C4-2B (cell line): ENCODE results near the gene DUSP23.

ENCODE experiments used
- H3K27ac ChIP-seq: fragments of 450-650 bp; 2 replicates; pipeline ENCODE4 v1.5.1; 2017
- ZFX ChIP-seq: fragments of 450-650 bp; IDR thresholded peaks from 2 replicates; pipeline ENCODE4 v1.6.1; 2017
- TF ChIP-seq, protein P1 (sequence below): fragments of 450-650 bp; conservative IDR thresholded peaks from 2 replicates; pipeline ENCODE4 v1.5.1; 2017; ENCODE audit warnings: mild to moderate bottlenecking

Gene DUSP23

GRCh38 chr1:159821171-159821867 lies 40.6 kb downstream of the DUSP23 start:
- TF ChIP-seq, protein P1, sequence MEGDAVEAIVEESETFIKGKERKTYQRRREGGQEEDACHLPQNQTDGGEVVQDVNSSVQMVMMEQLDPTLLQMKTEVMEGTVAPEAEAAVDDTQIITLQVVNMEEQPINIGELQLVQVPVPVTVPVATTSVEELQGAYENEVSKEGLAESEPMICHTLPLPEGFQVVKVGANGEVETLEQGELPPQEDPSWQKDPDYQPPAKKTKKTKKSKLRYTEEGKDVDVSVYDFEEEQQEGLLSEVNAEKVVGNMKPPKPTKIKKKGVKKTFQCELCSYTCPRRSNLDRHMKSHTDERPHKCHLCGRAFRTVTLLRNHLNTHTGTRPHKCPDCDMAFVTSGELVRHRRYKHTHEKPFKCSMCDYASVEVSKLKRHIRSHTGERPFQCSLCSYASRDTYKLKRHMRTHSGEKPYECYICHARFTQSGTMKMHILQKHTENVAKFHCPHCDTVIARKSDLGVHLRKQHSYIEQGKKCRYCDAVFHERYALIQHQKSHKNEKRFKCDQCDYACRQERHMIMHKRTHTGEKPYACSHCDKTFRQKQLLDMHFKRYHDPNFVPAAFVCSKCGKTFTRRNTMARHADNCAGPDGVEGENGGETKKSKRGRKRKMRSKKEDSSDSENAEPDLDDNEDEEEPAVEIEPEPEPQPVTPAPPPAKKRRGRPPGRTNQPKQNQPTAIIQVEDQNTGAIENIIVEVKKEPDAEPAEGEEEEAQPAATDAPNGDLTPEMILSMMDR: no peak
- no peak for TF ChIP-seq ZFX
- no peak overlapping the region for H3K27ac ChIP-seq

DNA sequence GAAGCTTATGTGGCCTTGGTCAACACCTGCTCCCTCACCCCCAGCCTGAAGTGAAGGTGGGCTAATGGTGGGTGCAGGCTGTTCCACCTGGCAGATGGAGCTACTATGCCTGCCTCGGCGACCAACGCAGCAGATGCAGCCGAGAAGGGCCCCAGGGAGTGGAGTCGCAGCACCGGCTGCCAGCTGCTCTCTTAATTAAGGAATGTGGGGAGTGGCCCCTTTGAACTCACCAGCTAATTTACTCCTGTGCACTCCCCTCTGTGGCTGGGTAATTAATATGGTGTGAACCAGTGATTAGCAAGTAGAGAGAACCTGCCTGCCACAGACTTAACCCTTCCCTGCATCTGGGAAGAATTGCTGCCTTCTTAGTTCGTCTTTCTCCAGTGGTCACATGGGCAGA lies 42.6 kb downstream of the DUSP23 start:
- H3K27ac ChIP-seq: no peak overlapping the region
- TF ChIP-seq, protein P1: no peak
- no peak for TF ChIP-seq ZFX

GRCh38 chr1:159825564-159825963 lies 44.8 kb downstream of the DUSP23 start:
- TF ChIP-seq ZFX: no peak
- TF ChIP-seq, protein P1: no peak
- H3K27ac ChIP-seq: no peak overlapping the region

DNA sequence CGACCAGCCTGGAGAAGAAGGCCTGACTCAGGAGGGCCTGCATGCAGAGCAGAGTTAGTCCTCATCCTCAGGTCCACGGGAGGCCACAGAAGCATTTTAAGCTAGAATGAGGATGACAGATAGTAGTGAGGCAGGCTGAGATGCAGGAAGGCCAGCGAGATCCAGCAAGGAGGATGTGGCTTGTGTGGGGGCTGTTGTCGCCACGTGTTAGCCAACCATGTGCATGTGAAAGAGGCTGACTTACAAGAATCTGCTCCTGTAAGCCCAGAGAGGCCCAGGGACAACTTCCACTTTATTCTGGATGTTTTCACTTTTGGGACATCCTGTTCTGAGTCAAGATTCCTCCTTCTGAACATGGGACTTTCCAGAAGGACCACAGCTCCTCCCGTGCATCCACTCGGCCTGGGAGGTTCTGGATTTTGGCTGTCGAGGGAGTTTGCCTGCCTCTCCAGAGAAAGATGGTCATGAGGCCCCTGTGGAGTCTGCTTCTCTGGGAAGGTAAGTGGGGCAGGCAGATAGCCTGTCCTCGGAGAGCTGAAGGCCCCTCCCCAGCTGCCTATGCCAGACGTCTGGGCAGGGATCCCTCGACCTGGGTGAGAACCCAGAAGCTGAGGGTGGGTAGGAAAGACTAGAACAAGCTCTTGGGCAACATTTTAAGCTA lies 45.8 kb downstream of the DUSP23 start, which contains the start of gene SLAMF8:
Gene SLAMF8, plus strand, starts transcription at position 433 of the 661 bp plus-strand sequence. Its CDS starts 26 bp downstream, at position 459.
- no peak within 1 kb of the TSS for H3K27ac ChIP-seq
- TF ChIP-seq, protein P1: no peak
- no peak for TF ChIP-seq ZFX

- TF ChIP-seq, protein P1: no peak
- no peak for TF ChIP-seq ZFX
- no peak overlapping the region for H3K27ac ChIP-seq
These were observed 46.3 kb downstream of the DUSP23 start for GRCh38 chr1:159827102-159827490.

DNA sequence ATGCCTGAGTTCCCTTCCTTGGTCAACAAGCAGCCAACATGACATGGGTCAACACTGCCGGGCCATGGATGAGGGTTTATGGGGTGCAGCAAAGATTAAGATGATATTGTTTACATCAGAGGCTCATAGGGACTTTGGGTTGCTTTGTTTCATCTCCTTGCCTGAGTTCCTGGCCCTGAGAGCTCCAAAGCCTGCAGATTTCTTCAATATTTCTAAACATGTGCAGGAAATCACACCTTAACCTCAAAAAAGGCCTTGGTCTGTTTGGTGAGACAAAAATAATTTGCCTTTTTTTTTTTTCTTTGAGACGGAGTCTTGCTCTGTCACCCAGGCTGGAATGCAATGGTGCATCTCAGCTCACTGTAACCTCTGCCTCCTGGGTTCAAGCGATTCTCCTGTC lies 46.8 kb downstream of the DUSP23 start:
- TF ChIP-seq ZFX: no peak
- TF ChIP-seq, protein P1: no peak
- H3K27ac ChIP-seq: no peak overlapping the region

GRCh38 chr1:159828176-159828575 lies 47.4 kb downstream of the DUSP23 start:
- TF ChIP-seq, protein P1: no peak
- TF ChIP-seq ZFX: no peak
- no peak overlapping the region for H3K27ac ChIP-seq
